IPS-20b (cell line): ENCODE data around the gene DPP7.

ENCODE experiments used
- H3K27ac ChIP-seq: one replicate; pipeline ENCODE4 v1.5.1; 2013; ENCODE audit warnings: low read length
- H3K27me3 ChIP-seq: 2 replicates; pipeline ENCODE4 v1.6.1; 2013; ENCODE audit warnings: mild to moderate bottlenecking, low read length, inconsistent platforms; ENCODE audit not compliant: insufficient read depth
- H3K36me3 ChIP-seq: 2 replicates; pipeline ENCODE4 v1.6.1; 2013; ENCODE audit warnings: low read depth, mild to moderate bottlenecking, inconsistent platforms, low read length, moderate library complexity; ENCODE audit not compliant: insufficient read depth
- H3K4me1 ChIP-seq: 2 replicates; pipeline ENCODE4 v1.6.1; 2013; ENCODE audit warnings: mild to moderate bottlenecking, control low read depth, inconsistent platforms, low read length, moderate library complexity; ENCODE audit not compliant: insufficient read depth
- H3K4me3 ChIP-seq: 2 replicates; pipeline ENCODE4 v1.5.1; 2013; ENCODE audit warnings: mild to moderate bottlenecking, low read length, inconsistent platforms
- H3K9ac ChIP-seq: 2 replicates; pipeline ENCODE4 v1.6.1; 2013; ENCODE audit warnings: low read depth, mild to moderate bottlenecking, inconsistent platforms, low read length, moderate library complexity
- H3K9me3 ChIP-seq: 2 replicates; pipeline ENCODE4 v1.6.1; 2013; ENCODE audit warnings: mild to moderate bottlenecking, low read depth, low read length, inconsistent platforms; ENCODE audit not compliant: insufficient read depth

DPP7 gene

GRCh38 chr9:137077758-137078693, 36.5 kb downstream of the DPP7 start:
- H3K9me3 ChIP-seq = no peaks in the 10 kb centered on the region
- peaks cover 62% of the 10 kb centered on the region for H3K27me3 ChIP-seq
- peak overlapping the region; percentile 58 for H3K4me3 ChIP-seq
- H3K4me1 ChIP-seq = peaks cover 8% of the 10 kb centered on the region; the same call in 1 of the 2 replicates
- H3K9ac ChIP-seq = no peak overlapping the region
- no peak overlapping the region for H3K27ac ChIP-seq
- no peaks in the 10 kb centered on the region for H3K36me3 ChIP-seq

- H3K9ac ChIP-seq = no peak within 1 kb of the TSS
- H3K4me3 ChIP-seq = peak within 1 kb of the TSS; percentile 58
- H3K4me1 ChIP-seq = peaks cover 8% of the 10 kb centered on the region; the same call in 1 of the 2 replicates
- H3K36me3 ChIP-seq = no peaks in the 10 kb centered on the region
- H3K9me3 ChIP-seq = no peaks in the 10 kb centered on the region
- no peak within 1 kb of the TSS for H3K27ac ChIP-seq
- peaks cover 62% of the 10 kb centered on the region for H3K27me3 ChIP-seq
Measured at GRCh38 chr9:137077010-137077747, 37.4 kb downstream of the DPP7 start, which contains the start of gene UAP1L1. Gene UAP1L1, plus strand, starts transcription at chr9:137077517. Its CDS starts 16 bp downstream, at chr9:137077533.

GRCh38 chr9:137076636-137077009, 37.9 kb downstream of the DPP7 start:
- H3K36me3 ChIP-seq = no peaks in the 10 kb centered on the region
- no peaks in the 10 kb centered on the region for H3K9me3 ChIP-seq
- peak overlapping the region; percentile 48; the same call in 1 of the 2 replicates for H3K4me3 ChIP-seq
- H3K4me1 ChIP-seq = peaks cover 8% of the 10 kb centered on the region; the same call in 1 of the 2 replicates
- H3K27me3 ChIP-seq = peaks cover 63% of the 10 kb centered on the region
- no peak overlapping the region for H3K9ac ChIP-seq
- no peak overlapping the region for H3K27ac ChIP-seq

GRCh38 chr9:137075275-137075775, 39.2 kb downstream of the DPP7 start:
- Histone ChIP-seq H3K4me3 (no peak overlapping the region), H3K9me3 (no peaks in the 10 kb centered on the region), H3K27ac (no peak overlapping the region), H3K27me3 (peaks cover 65% of the 10 kb centered on the region), H3K36me3 (no peaks in the 10 kb centered on the region), H3K4me1 (peaks cover 12% of the 10 kb centered on the region), H3K9ac (peak overlapping the region; percentile 55; the same call in 1 of the 2 replicates)

- no peak overlapping the region for H3K27ac ChIP-seq
- H3K27me3 ChIP-seq = peaks cover 59% of the 10 kb centered on the region
- no peak overlapping the region for H3K4me3 ChIP-seq
- no peaks in the 10 kb centered on the region for H3K9me3 ChIP-seq
- peaks cover 12% of the 10 kb centered on the region for H3K4me1 ChIP-seq
- H3K9ac ChIP-seq = peak overlapping the region; percentile 55; the same call in 1 of the 2 replicates
- H3K36me3 ChIP-seq = no peaks in the 10 kb centered on the region
Measured at GRCh38 chr9:137074657-137075274, 39.8 kb downstream of the DPP7 start.

GRCh38 chr9:137073992-137074399, 40.5 kb downstream of the DPP7 start:
- Histone ChIP-seq H3K36me3 (no peaks in the 10 kb centered on the region), H3K27ac (no peak overlapping the region), H3K27me3 (peaks cover 59% of the 10 kb centered on the region), H3K4me3 (no peak overlapping the region), H3K9me3 (no peaks in the 10 kb centered on the region), H3K9ac (no peak overlapping the region), H3K4me1 (peaks cover 12% of the 10 kb centered on the region)

- Histone ChIP-seq H3K27me3 (peaks cover 37% of the 10 kb centered on the region), H3K9ac (peak overlapping the region; percentile 41; the same call in 1 of the 2 replicates), H3K4me3 (peak overlapping the region; percentile 56), H3K4me1 (peaks cover 12% of the 10 kb centered on the region), H3K27ac (no peak overlapping the region), H3K36me3 (no peaks in the 10 kb centered on the region), H3K9me3 (no peaks in the 10 kb centered on the region)
Measured at GRCh38 chr9:137071282-137071681, 43.3 kb downstream of the DPP7 start.

GRCh38 chr9:137070906-137071275, 43.6 kb downstream of the DPP7 start:
- Histone ChIP-seq H3K9ac (peak overlapping the region; percentile 41; the same call in 1 of the 2 replicates), H3K9me3 (no peaks in the 10 kb centered on the region), H3K27me3 (peaks cover 33% of the 10 kb centered on the region), H3K36me3 (no peaks in the 10 kb centered on the region), H3K27ac (no peak overlapping the region), H3K4me3 (peak overlapping the region; percentile 56), H3K4me1 (peaks cover 12% of the 10 kb centered on the region)

GRCh38 chr9:137070201-137070905, 44.2 kb downstream of the DPP7 start, which contains the start of gene SAPCD2:
Gene SAPCD2, minus strand, starts transcription at chr9:137070557. Its CDS starts 97 bp downstream, at chr9:137070460.
- Histone ChIP-seq H3K4me3 (peak within 1 kb of the TSS; percentile 64), H3K9me3 (no peaks in the 10 kb centered on the region), H3K9ac (peak within 1 kb of the TSS; percentile 41; the same call in 1 of the 2 replicates), H3K27ac (no peak within 1 kb of the TSS), H3K4me1 (peaks cover 12% of the 10 kb centered on the region), H3K36me3 (no peaks in the 10 kb centered on the region), H3K27me3 (peaks cover 31% of the 10 kb centered on the region)

- Histone ChIP-seq H3K27me3 (peaks cover 25% of the 10 kb centered on the region), H3K4me1 (peaks cover 4% of the 10 kb centered on the region), H3K27ac (no peak overlapping the region), H3K4me3 (peak overlapping the region; percentile 64), H3K9me3 (no peaks in the 10 kb centered on the region), H3K9ac (no peak overlapping the region), H3K36me3 (no peaks in the 10 kb centered on the region)
Measured at GRCh38 chr9:137069508-137070091, 44.9 kb downstream of the DPP7 start.
